H54 (cell line): ENCODE results near the gene OSBPL10.
A peak's percentile ranks its signal among the peaks of the same experiment; 100 is the strongest.

Source experiments
- DNase-seq: peaks from one replicate; pipeline ENCODE4 v3.0.0; 2011; ENCODE audit warnings: low spot score, mixed read lengths; ENCODE audit not compliant: insufficient read length
- FAIRE-seq: peaks from 3 replicates; lab custom pipeline; 2011; peaks lifted over from hg19 to GRCh38; lab: Jason Lieb, UNC
- POLR2A ChIP-seq: IDR thresholded peaks from 2 replicates; pipeline ENCODE4 v1.6.1; 2011; ENCODE audit warnings: low read depth, mild to moderate bottlenecking, low read length

OSBPL10 gene

GRCh38 chr3:31936420-31937060 is 44.5 kb downstream of the OSBPL10 start:
- DNase-seq (no peak), FAIRE-seq (no peak)
- TF ChIP-seq POLR2A, result no peak

- DNase-seq (no peak), FAIRE-seq (no peak)
- no peak for TF ChIP-seq POLR2A
These were observed 46.2 kb downstream of the OSBPL10 start for GRCh38 chr3:31934866-31935265.

- no peak for TF ChIP-seq POLR2A
- FAIRE-seq, result no peak
- DNase-seq, result no peak
These were observed 47.0 kb downstream of the OSBPL10 start for GRCh38 chr3:31934018-31934417.

- TF ChIP-seq POLR2A, result no peak
- FAIRE-seq (no peak), DNase-seq (no peak)
These were observed 48.1 kb downstream of the OSBPL10 start for GRCh38 chr3:31932990-31933389.

- no peak for TF ChIP-seq POLR2A
- DNase-seq (no peak), FAIRE-seq (no peak)
These were observed 51.1 kb downstream of the OSBPL10 start for GRCh38 chr3:31929826-31930502.

- FAIRE-seq, result no peak
- TF ChIP-seq POLR2A, result no peak
- DNase-seq, result no peak
These were observed 53.3 kb downstream of the OSBPL10 start for GRCh38 chr3:31927811-31928210.

- DNase-seq, result no peak
- no peak for TF ChIP-seq POLR2A
- no peak for FAIRE-seq
These were observed 54.5 kb downstream of the OSBPL10 start for GRCh38 chr3:31926543-31926942.

- no peak for TF ChIP-seq POLR2A
- FAIRE-seq (no peak), DNase-seq (no peak)
These were observed 55.8 kb downstream of the OSBPL10 start for GRCh38 chr3:31925271-31925630.

- no peak for DNase-seq
- FAIRE-seq, result peak; percentile 61
- no peak for TF ChIP-seq POLR2A
These were observed 56.3 kb downstream of the OSBPL10 start for GRCh38 chr3:31924610-31925270.

- TF ChIP-seq POLR2A, result no peak
- no peak for DNase-seq
- FAIRE-seq, result no peak
These were observed 58.1 kb downstream of the OSBPL10 start for GRCh38 chr3:31922962-31923361.

GRCh38 chr3:31921837-31922236 is 59.2 kb downstream of the OSBPL10 start:
- FAIRE-seq, result no peak

GRCh38 chr3:31920310-31920709 is 60.8 kb downstream of the OSBPL10 start:
- no peak for TF ChIP-seq POLR2A
- FAIRE-seq, result no peak

More at GRCh38 chr3:31921837-31922236, 59.2 kb downstream of the OSBPL10 start:
- TF ChIP-seq POLR2A, result no peak
- DNase-seq, result no peak

GRCh38 chr3:31919528-31919927 is 61.5 kb downstream of the OSBPL10 start:
- DNase-seq (no peak), FAIRE-seq (no peak)
- TF ChIP-seq POLR2A, result no peak

More at GRCh38 chr3:31920310-31920709, 60.8 kb downstream of the OSBPL10 start:
- no peak for DNase-seq
